GM23338 (cell line): ENCODE measurements around the gene SPEM2. TPM values are rescaled to one million over a fixed set of nuclear protein-coding genes. Genes with fewer than 3 reads are reported as not detected.

Experiments used
- ATAC-seq: fragments of 200-7000 bp; cut with Tn5 transposase; 3 replicates; pipeline ENCODE4 v1.9.1; 2020
- DNase-seq: peaks from one replicate; pipeline ENCODE4 v3.0.0-alpha.2; 2015; ENCODE audit warnings: low spot score
- H2AFZ ChIP-seq: fragments of 200-600 bp; sonication (generic); 2 replicates; pipeline ENCODE4 v1.8.0; 2016; ENCODE audit warnings: antibody characterized with exemption, mild to moderate bottlenecking, moderate library complexity
- H3F3A ChIP-seq: fragments of 200-600 bp; sonication (generic); replicated peaks from 2 replicates; pipeline ENCODE4 v1.8.0; 2017; ENCODE audit warnings: antibody characterized with exemption, mixed run types, low read depth
- H3K27ac ChIP-seq: fragments of 200-600 bp; sonication (generic); 2 replicates; pipeline ENCODE4 v1.6.1; 2016; ENCODE audit warnings: low read depth
- H3K27me3 ChIP-seq: fragments of 200-600 bp; sonication (generic); 2 replicates; pipeline ENCODE4 v1.8.0; 2016; ENCODE audit warnings: mild to moderate bottlenecking, mixed run types, moderate library complexity; ENCODE audit not compliant: insufficient read depth
- H3K36me3 ChIP-seq: fragments of 200-600 bp; sonication (generic); 2 replicates; pipeline ENCODE4 v1.8.0; 2016; ENCODE audit warnings: mild to moderate bottlenecking; ENCODE audit not compliant: insufficient read depth
- H3K4me1 ChIP-seq: fragments of 200-600 bp; sonication (generic); 2 replicates; pipeline ENCODE4 v1.8.0; 2016; ENCODE audit warnings: mild to moderate bottlenecking, moderate library complexity; ENCODE audit not compliant: insufficient read depth
- H3K4me2 ChIP-seq: fragments of 200-600 bp; sonication (generic); 2 replicates; pipeline ENCODE4 v1.7.1; 2017; ENCODE audit warnings: mixed run types
- H3K4me3 ChIP-seq: fragments of 200-600 bp; sonication (generic); 2 replicates; pipeline ENCODE4 v1.6.1; 2016; ENCODE audit warnings: mixed run types
- H3K79me2 ChIP-seq: fragments of 200-600 bp; sonication (generic); replicated peaks from 2 replicates; pipeline ENCODE4 v1.8.0; 2017; ENCODE audit warnings: mild to moderate bottlenecking; ENCODE audit not compliant: insufficient read depth
- H3K9me2 ChIP-seq: fragments of 200-600 bp; sonication (generic); 2 replicates; pipeline ENCODE4 v1.8.0; 2017; ENCODE audit not compliant: insufficient read depth
- H4K20me1 ChIP-seq: fragments of 200-600 bp; sonication (generic); replicated peaks from 2 replicates; pipeline ENCODE4 v1.8.0; 2017; ENCODE audit warnings: mild to moderate bottlenecking; ENCODE audit not compliant: insufficient read depth
- H3K27ac Mint-ChIP-seq: 2 replicates; pipeline ENCODE4 v1.8.0; 2020; ENCODE audit warnings: inconsistent platforms, mild to moderate bottlenecking, moderate library complexity, mixed read lengths
- H3K27me3 Mint-ChIP-seq: 3 replicates; pipeline ENCODE4 v1.8.0; 2022; ENCODE audit warnings: low read depth, mild to moderate bottlenecking, moderate library complexity, mixed read lengths, inconsistent platforms; ENCODE audit not compliant: insufficient read depth, poor library complexity
- H3K36me3 Mint-ChIP-seq: 3 replicates; pipeline ENCODE4 v1.8.0; 2021; ENCODE audit warnings: low read depth, mild to moderate bottlenecking, inconsistent platforms, moderate library complexity, mixed read lengths
- H3K4me1 Mint-ChIP-seq: 3 replicates; pipeline ENCODE4 v1.8.0; 2020; ENCODE audit warnings: mild to moderate bottlenecking, inconsistent platforms, mixed read lengths
- H3K4me3 Mint-ChIP-seq: 3 replicates; pipeline ENCODE4 v1.8.0; 2021; ENCODE audit warnings: moderate library complexity, mild to moderate bottlenecking, inconsistent platforms, mixed read lengths
- H3K9me3 Mint-ChIP-seq: 3 replicates; pipeline ENCODE4 v1.8.0; 2020; ENCODE audit warnings: moderate library complexity, mild to moderate bottlenecking, inconsistent platforms, mixed read lengths
- CTCF ChIP-seq, 2 experiments: fragments of 200-600 bp in 1 of 2; sonication (generic) in 1 of 2; conservative IDR thresholded peaks; 2 replicates each; pipeline versions ENCODE4 v1.5.1 to v1.6.1; 2016 to 2017; ENCODE audit warnings: antibody characterized with exemption in 2 of 2, low read depth in 2 of 2, mild to moderate bottlenecking in 2 of 2, moderate library complexity in 1 of 2
- ETS1 ChIP-seq: IDR thresholded peaks from 2 replicates; pipeline ENCODE4 v1.6.1; 2016; ENCODE audit warnings: antibody characterized with exemption
- EZH2phosphoT487 ChIP-seq: fragments of 200-600 bp; sonication (generic); IDR thresholded peaks from one replicate; pipeline ENCODE4 v1.8.1; 2018; ENCODE audit warnings: antibody characterized with exemption; ENCODE audit not compliant: unreplicated experiment
- JUNB ChIP-seq: IDR thresholded peaks from one replicate; pipeline ENCODE4 v1.6.1; 2016; ENCODE audit warnings: antibody characterized with exemption; ENCODE audit not compliant: unreplicated experiment
- NANOG ChIP-seq: IDR thresholded peaks from 2 replicates; pipeline ENCODE4 v1.6.1; 2016; ENCODE audit warnings: antibody characterized with exemption, borderline replicate concordance
- POLR2AphosphoS5 ChIP-seq: IDR thresholded peaks from 2 replicates; pipeline ENCODE4 v1.6.1; 2016; ENCODE audit warnings: antibody characterized with exemption, low read depth
- ZNF331 ChIP-seq: fragments of 250-450 bp; sonication (Bioruptor Pico); IDR thresholded peaks from 2 replicates; pipeline ENCODE4 v1.5.0; 2020; ENCODE audit warnings: low read depth, mild to moderate bottlenecking, moderate library complexity
- ZNF462 ChIP-seq: fragments of 250-450 bp; sonication (Bioruptor Pico); IDR thresholded peaks from 2 replicates; pipeline ENCODE4 v1.5.0; 2020; ENCODE audit warnings: mild to moderate bottlenecking, moderate library complexity
- polyA plus RNA-seq: library from polyadenylated mRNA; unstranded; fragments of >200 nt; fragmentation: Nextera tagmentation; extraction: Ambion mirVana; gene quantifications from 2 replicates; pipeline ENCODE4 v1.2.1, GENCODE V29; 2016
- total RNA-seq: library from RNA; depleted of rRNA; stranded (reverse); fragments of >200 nt; shearing (Covaris generic); gene quantifications from 2 replicates; pipeline ENCODE4 v1.2.3, GENCODE V29; 2014

SPEM2 gene
- total and polyA plus RNA-seq, 2 experiments from 2014 or later: not detected

GRCh38 chr17:7389924-7390910 lies 35.2 kb upstream of the SPEM2 start:
- Mint-ChIP-seq H3K27me3 (peaks cover 19% of the 10 kb centered on the region), H3K9me3 (no peaks in the 10 kb centered on the region), H3K4me3 (no peak overlapping the region), H3K4me1 (peaks cover 25% of the 10 kb centered on the region), H3K36me3 (peaks cover 33% of the 10 kb centered on the region), H3K27ac (no peak overlapping the region)
- H3F3A ChIP-seq: peaks cover 21% of the 10 kb centered on the region; the same call in 1 of the 2 replicates
- H3K27ac ChIP-seq: no peak overlapping the region
- H4K20me1 ChIP-seq: peaks cover 12% of the 10 kb centered on the region
- H3K9me2 ChIP-seq: no peaks in the 10 kb centered on the region
- DNase-seq (no peak), ATAC-seq (no peak)
- H3K4me2 ChIP-seq: no peak overlapping the region
- peaks cover 4% of the 10 kb centered on the region for H3K36me3 ChIP-seq
- no peaks in the 10 kb centered on the region for H3K79me2 ChIP-seq
- TF ChIP-seq ZNF462 (CRISPR knock-in tag) (no peak), EZH2phosphoT487 (no peak), ETS1 (no peak), POLR2AphosphoS5 (no peak), ZNF331 (no peak), CTCF (conservative IDR thresholded peaks at IDR 0.05; ENCODE audit: low read depth in 2 of 2) (no peak), NANOG (no peak), JUNB (no peak)
- H3K27me3 ChIP-seq: no peaks in the 10 kb centered on the region
- H3K4me3 ChIP-seq: no peak overlapping the region
- no peaks in the 10 kb centered on the region; the same call in 1 of the 2 replicates for H3K4me1 ChIP-seq
- no peak overlapping the region for H2AFZ ChIP-seq
